ENCODE data around the gene PCYT1A. TPM values are rescaled to one million over a fixed set of nuclear protein-coding genes. Genes with fewer than 3 reads are reported as not detected.
A peak's percentile ranks its signal among the peaks of the same experiment; 100 is the strongest.

PCYT1A gene
- total and polyA plus RNA-seq, 2 of the 13 experiments (the other 11 are each of a cell fraction or from before 2014, with no cell fraction given) = 26.4 to 45.3 TPM

DNA sequence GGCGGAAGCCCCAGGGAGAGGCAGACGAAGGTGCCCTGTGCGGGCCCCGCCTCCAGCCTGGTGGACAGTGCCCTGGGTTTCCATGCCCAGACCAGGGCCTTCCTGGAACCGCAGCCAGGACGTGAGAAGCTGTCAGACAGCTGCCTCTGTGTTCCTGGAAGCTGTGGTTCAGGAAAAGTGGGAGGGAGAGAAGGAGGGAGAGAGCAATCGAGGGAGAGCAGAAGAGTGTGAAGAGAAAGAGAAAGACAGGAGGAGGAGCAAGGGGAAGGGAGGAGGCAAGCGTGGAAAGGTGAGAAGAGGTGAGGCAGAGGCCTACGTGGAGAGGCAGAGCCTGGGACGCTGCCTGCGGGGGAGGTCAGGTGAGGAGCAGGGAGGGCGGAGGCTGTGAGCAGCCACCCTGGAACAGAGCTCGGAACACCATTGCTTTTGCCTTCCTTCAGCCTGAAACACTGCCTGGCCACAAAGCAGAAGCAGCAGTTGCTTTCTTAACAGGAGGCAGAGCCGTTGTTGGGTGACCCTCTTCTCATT lies 94.9 kb downstream of the PCYT1A start (continued):
- TF ChIP-seq, protein P1, sequence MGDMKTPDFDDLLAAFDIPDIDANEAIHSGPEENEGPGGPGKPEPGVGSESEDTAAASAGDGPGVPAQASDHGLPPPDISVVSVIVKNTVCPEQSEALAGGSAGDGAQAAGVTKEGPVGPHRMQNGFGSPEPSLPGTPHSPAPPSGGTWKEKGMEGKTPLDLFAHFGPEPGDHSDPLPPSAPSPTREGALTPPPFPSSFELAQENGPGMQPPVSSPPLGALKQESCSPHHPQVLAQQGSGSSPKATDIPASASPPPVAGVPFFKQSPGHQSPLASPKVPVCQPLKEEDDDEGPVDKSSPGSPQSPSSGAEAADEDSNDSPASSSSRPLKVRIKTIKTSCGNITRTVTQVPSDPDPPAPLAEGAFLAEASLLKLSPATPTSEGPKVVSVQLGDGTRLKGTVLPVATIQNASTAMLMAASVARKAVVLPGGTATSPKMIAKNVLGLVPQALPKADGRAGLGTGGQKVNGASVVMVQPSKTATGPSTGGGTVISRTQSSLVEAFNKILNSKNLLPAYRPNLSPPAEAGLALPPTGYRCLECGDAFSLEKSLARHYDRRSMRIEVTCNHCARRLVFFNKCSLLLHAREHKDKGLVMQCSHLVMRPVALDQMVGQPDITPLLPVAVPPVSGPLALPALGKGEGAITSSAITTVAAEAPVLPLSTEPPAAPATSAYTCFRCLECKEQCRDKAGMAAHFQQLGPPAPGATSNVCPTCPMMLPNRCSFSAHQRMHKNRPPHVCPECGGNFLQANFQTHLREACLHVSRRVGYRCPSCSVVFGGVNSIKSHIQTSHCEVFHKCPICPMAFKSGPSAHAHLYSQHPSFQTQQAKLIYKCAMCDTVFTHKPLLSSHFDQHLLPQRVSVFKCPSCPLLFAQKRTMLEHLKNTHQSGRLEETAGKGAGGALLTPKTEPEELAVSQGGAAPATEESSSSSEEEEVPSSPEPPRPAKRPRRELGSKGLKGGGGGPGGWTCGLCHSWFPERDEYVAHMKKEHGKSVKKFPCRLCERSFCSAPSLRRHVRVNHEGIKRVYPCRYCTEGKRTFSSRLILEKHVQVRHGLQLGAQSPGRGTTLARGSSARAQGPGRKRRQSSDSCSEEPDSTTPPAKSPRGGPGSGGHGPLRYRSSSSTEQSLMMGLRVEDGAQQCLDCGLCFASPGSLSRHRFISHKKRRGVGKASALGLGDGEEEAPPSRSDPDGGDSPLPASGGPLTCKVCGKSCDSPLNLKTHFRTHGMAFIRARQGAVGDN (CRISPR knock-in tag; IDR thresholded peaks at IDR 0.05) = peak; percentile 22; the same call in 1 of the 2 replicates
- TF ChIP-seq SIN3B (IDR thresholded peaks at IDR 0.05; ENCODE audit: low read length) (no peak), YEATS4 (CRISPR knock-in tag; IDR thresholded peaks at IDR 0.05; ENCODE audit: borderline replicate concordance) (0 out of 2 replicates have a peak, but pooled peaks have one; percentile 12), EP300 (IDR thresholded peaks at IDR 0.05; ENCODE audit: low read depth in 2 of 2, low read length in 2 of 2) (no peak), EP300 (CRISPR knock-in tag; IDR thresholded peaks at IDR 0.05; ENCODE audit: borderline replicate concordance) (no peak), SP140L (CRISPR knock-in tag; IDR thresholded peaks at IDR 0.05; ENCODE audit: borderline replicate concordance) (no peak), ZNF850 (CRISPR knock-in tag; conservative IDR thresholded peaks at IDR 0.05) (no peak), BRCA1 (CRISPR knock-in tag; IDR thresholded peaks at IDR 0.05) (no peak)
- TF ChIP-seq, protein P2, sequence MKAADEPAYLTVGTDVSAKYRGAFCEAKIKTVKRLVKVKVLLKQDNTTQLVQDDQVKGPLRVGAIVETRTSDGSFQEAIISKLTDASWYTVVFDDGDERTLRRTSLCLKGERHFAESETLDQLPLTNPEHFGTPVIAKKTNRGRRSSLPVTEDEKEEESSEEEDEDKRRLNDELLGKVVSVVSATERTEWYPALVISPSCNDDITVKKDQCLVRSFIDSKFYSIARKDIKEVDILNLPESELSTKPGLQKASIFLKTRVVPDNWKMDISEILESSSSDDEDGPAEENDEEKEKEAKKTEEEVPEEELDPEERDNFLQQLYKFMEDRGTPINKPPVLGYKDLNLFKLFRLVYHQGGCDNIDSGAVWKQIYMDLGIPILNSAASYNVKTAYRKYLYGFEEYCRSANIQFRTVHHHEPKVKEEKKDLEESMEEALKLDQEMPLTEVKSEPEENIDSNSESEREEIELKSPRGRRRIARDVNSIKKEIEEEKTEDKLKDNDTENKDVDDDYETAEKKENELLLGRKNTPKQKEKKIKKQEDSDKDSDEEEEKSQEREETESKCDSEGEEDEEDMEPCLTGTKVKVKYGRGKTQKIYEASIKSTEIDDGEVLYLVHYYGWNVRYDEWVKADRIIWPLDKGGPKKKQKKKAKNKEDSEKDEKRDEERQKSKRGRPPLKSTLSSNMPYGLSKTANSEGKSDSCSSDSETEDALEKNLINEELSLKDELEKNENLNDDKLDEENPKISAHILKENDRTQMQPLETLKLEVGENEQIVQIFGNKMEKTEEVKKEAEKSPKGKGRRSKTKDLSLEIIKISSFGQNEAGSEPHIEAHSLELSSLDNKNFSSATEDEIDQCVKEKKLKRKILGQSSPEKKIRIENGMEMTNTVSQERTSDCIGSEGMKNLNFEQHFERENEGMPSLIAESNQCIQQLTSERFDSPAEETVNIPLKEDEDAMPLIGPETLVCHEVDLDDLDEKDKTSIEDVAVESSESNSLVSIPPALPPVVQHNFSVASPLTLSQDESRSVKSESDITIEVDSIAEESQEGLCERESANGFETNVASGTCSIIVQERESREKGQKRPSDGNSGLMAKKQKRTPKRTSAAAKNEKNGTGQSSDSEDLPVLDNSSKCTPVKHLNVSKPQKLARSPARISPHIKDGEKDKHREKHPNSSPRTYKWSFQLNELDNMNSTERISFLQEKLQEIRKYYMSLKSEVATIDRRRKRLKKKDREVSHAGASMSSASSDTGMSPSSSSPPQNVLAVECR (CRISPR knock-in tag; IDR thresholded peaks at IDR 0.05; ENCODE audit: borderline replicate concordance) = 0 out of 2 replicates have a peak, but pooled peaks have one; percentile 4
